ENCODE data around the gene C3orf18. TPM values are rescaled to one million over a fixed set of nuclear protein-coding genes. Genes with fewer than 3 reads are reported as not detected.

C3orf18 gene
- total RNA-seq, 1 experiment from 2014 or later, result 7.1 TPM

GRCh38 chr3:50615190-50615589 is 47.6 kb upstream of the C3orf18 start:
- H3K27me3 Mint-ChIP-seq (ENCODE audit: low read depth), result peaks cover 43% of the 10 kb centered on the region
- H3K79me1 ChIP-seq (ENCODE audit: insufficient read depth, low read depth, low read length, poor library complexity, severe bottlenecking), result no peaks in the 10 kb centered on the region
- no peak overlapping the region for H3K27ac Mint-ChIP-seq
- H2BK15ac ChIP-seq (ENCODE audit: low read depth, low read length), result no peak overlapping the region
- no peak for TF ChIP-seq CTCF (conservative IDR thresholded peaks at IDR 0.05)
- peaks cover 8% of the 10 kb centered on the region; the same call in 1 of the 2 replicates for H3K27me3 ChIP-seq (ENCODE audit: insufficient read depth, low read length)
- H3K23me2 ChIP-seq (ENCODE audit: insufficient read length, low read depth, low read length, poor library complexity, severe bottlenecking), result peaks cover 29% of the 10 kb centered on the region
- no peak overlapping the region for H3K27ac ChIP-seq (ENCODE audit: insufficient read length, low read depth, low read length)
- H3K56ac ChIP-seq (ENCODE audit: insufficient read length, low read depth, low read length), result no peak overlapping the region
- DNase-seq, result no peak
- no peaks in the 10 kb centered on the region for H4K20me1 ChIP-seq (ENCODE audit: control insufficient read depth, insufficient read depth, insufficient read length)
- no peak overlapping the region for H2BK5ac ChIP-seq (ENCODE audit: insufficient read length, low read length)
- H3K9ac ChIP-seq (ENCODE audit: extremely low read depth, insufficient read length, low read length), result no peak overlapping the region
- H3T11ph ChIP-seq (ENCODE audit: low read length), result no peak overlapping the region
- H3K79me2 ChIP-seq (ENCODE audit: insufficient read depth, low read length), result no peaks in the 10 kb centered on the region
- no peak overlapping the region for H4K91ac ChIP-seq (ENCODE audit: insufficient read length, low read depth, low read length)
- peak overlapping the region in 1 of 2 experiments; percentile 82; a peak in 1 of 5 replicates for H3K4me3 Mint-ChIP-seq
- H3K4ac ChIP-seq (ENCODE audit: low read depth, low read length), result no peak overlapping the region
- H3K4me1 Mint-ChIP-seq, result peaks cover 27 to 31% of the 10 kb centered on the region in 2 experiments
- no peak overlapping the region for H3K4me2 ChIP-seq (ENCODE audit: insufficient read depth, insufficient read length, low read length)
- H3K14ac ChIP-seq (ENCODE audit: insufficient read depth, low read length), result no peak overlapping the region
- H3K9me3 Mint-ChIP-seq, result no peaks in the 10 kb centered on the region
- WGBS (ENCODE audit: extremely low coverage, insufficient read length, low lambda C conversion rate), result no CpG with 5 or more reads among the region's 1 CpG
- no peak overlapping the region for H3K23ac ChIP-seq (ENCODE audit: insufficient read length, low read depth, low read length)
- no peak overlapping the region for H2BK12ac ChIP-seq (ENCODE audit: insufficient read length, low read depth, low read length)
- H3K18ac ChIP-seq (ENCODE audit: insufficient read length, low read depth, low read length), result no peak overlapping the region
- H2AK5ac ChIP-seq (ENCODE audit: insufficient read length, low read length), result no peak overlapping the region
- peaks cover 0 to under 1% (median 0%) of the 10 kb centered on the region in 3 experiments; a peak in 4 of 7 replicates for H3K36me3 Mint-ChIP-seq (ENCODE audit: insufficient read depth in 1 of 3, low read depth in 3 of 3)
- H4K8ac ChIP-seq (replicated peaks; ENCODE audit: insufficient read length, low read depth, low read length), result no peak overlapping the region
- H2AFZ ChIP-seq (ENCODE audit: low read length), result no peak overlapping the region
- no peak overlapping the region for H2BK120ac ChIP-seq (ENCODE audit: low read depth, low read length, poor library complexity, severe bottlenecking)
- no peaks in the 10 kb centered on the region for H3K9me3 ChIP-seq (ENCODE audit: control insufficient read depth, low read depth, low read length)
- H4K5ac ChIP-seq (ENCODE audit: insufficient read length, low read depth, low read length), result no peak overlapping the region
- H2BK20ac ChIP-seq (ENCODE audit: low read depth, low read length, poor library complexity, severe bottlenecking), result no peak overlapping the region
- 0 out of 2 replicates have a peak, but pooled peaks cover 3% of the 10 kb centered on the region for H3K4me1 ChIP-seq (ENCODE audit: insufficient read depth, low read length)

Data from H9 (cell line).